Measurements from ENCODE around the gene ATM.

Gene ATM

DNA sequence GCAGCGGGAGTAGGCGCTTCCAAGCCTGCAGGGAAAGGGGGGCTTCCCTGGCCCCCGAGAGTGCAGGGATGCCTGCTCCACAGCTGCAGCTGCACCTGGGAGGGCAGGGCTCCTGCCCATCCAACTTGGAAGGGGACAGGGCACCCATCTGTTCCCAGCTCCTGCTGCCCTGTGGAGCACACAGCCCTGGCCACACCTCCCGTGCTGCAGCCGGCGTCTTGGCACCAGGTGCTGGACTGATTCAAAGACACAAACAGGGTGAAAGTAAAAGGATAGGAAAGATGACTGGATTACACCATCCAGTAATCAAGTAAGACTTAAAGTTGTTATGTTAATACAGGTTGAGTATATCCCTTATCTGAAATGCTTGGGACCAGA, 15.2 kb upstream of the ATM start:
- Histone ChIP-seq H3K36me3 (ENCODE audit: control insufficient read depth in 4 of 4, insufficient read depth in 4 of 4, low read length in 3 of 4) (peaks cover 45 to 85% (median 71%) of the 10 kb centered on the region in 4 experiments), H3K27ac (ENCODE audit: insufficient read depth in 1 of 2, low read depth in 1 of 2, low read length in 2 of 2, poor library complexity in 1 of 2, severe bottlenecking in 2 of 2) (no peak overlapping the region), H3K9me3 (ENCODE audit: control extremely low read depth in 1 of 5, control insufficient read depth in 4 of 5, insufficient read depth in 2 of 5, low read depth in 1 of 5, low read length in 4 of 5) (peaks cover 2 to 58% (median 42%) of the 10 kb centered on the region in 5 experiments), H3K4me3 (ENCODE audit: control insufficient read depth in 1 of 7, extremely low read depth in 1 of 7, insufficient read depth in 4 of 7, low read depth in 2 of 7, low read length in 6 of 7) (no peak overlapping the region), H3K27me3 (replicated peaks in 2 of 5; ENCODE audit: control insufficient read depth in 4 of 5, insufficient read depth in 5 of 5, low read length in 4 of 5) (no peaks in the 10 kb centered on the region), H3K4me1 (ENCODE audit: control extremely low read depth in 1 of 4, control insufficient read depth in 4 of 4, insufficient read depth in 4 of 4, low read length in 3 of 4) (no peaks in the 10 kb centered on the region)
- POLR2A ChIA-PET, result interaction anchor here (1.1 kb wide), 1 partner anchor 12 kb away, joined by 4 read pairs; no protein-coding TSS in a partner anchor
- DNase-seq, result no peak
- WGBS (ENCODE audit: insufficient coverage), result 100% methylated on average over 6 of the region's 6 CpGs
- CTCF ChIA-PET, result interaction anchor here (1.2 kb wide), 1 partner anchor 89 kb away, joined by 3 read pairs; no protein-coding TSS in a partner anchor

GRCh38 chr11:108210441-108210840, 12.4 kb upstream of the ATM start:
- no peaks in the 10 kb centered on the region for H3K4me1 ChIP-seq (ENCODE audit: control extremely low read depth in 1 of 4, control insufficient read depth in 4 of 4, insufficient read depth in 4 of 4, low read length in 3 of 4)
- H3K27ac ChIP-seq (ENCODE audit: insufficient read depth in 1 of 2, low read depth in 1 of 2, low read length in 2 of 2, poor library complexity in 1 of 2, severe bottlenecking in 2 of 2), result no peak overlapping the region
- no peak overlapping the region for H3K4me3 ChIP-seq (ENCODE audit: control insufficient read depth in 1 of 7, extremely low read depth in 1 of 7, insufficient read depth in 4 of 7, low read depth in 2 of 7, low read length in 6 of 7)
- no peak for DNase-seq
- H3K9me3 ChIP-seq (ENCODE audit: control extremely low read depth in 1 of 5, control insufficient read depth in 4 of 5, insufficient read depth in 2 of 5, low read depth in 1 of 5, low read length in 4 of 5), result peaks cover 2 to 41% (median 29%) of the 10 kb centered on the region in 5 experiments
- no peaks in the 10 kb centered on the region for H3K27me3 ChIP-seq (replicated peaks in 2 of 5; ENCODE audit: control insufficient read depth in 4 of 5, insufficient read depth in 5 of 5, low read length in 4 of 5)
- ChIA-PET CTCF (no interaction called here), POLR2A (no interaction called here)
- peaks cover 44 to 73% (median 58%) of the 10 kb centered on the region in 4 experiments for H3K36me3 ChIP-seq (ENCODE audit: control insufficient read depth in 4 of 4, insufficient read depth in 4 of 4, low read length in 3 of 4)
- WGBS (ENCODE audit: insufficient coverage), result no CpG with 5 or more reads among the region's 1 CpG

- WGBS (ENCODE audit: insufficient coverage), result 100% methylated on average over 1 of the region's 2 CpGs
- CTCF ChIA-PET, result no interaction called here
- H3K36me3 ChIP-seq (ENCODE audit: control insufficient read depth in 4 of 4, insufficient read depth in 4 of 4, low read length in 3 of 4), result peaks cover 21 to 46% (median 33%) of the 10 kb centered on the region in 4 experiments
These were observed 9.1 kb upstream of the ATM start for GRCh38 chr11:108213784-108214183.

GRCh38 chr11:108216988-108217387, 5.9 kb upstream of the ATM start:
- 92% methylated on average over 3 of the region's 4 CpGs for WGBS (ENCODE audit: insufficient coverage)
- no peaks in the 10 kb centered on the region for H3K9me3 ChIP-seq (ENCODE audit: control extremely low read depth in 1 of 5, control insufficient read depth in 4 of 5, insufficient read depth in 2 of 5, low read depth in 1 of 5, low read length in 4 of 5)
- H3K4me1 ChIP-seq (ENCODE audit: control extremely low read depth in 1 of 4, control insufficient read depth in 4 of 4, insufficient read depth in 4 of 4, low read length in 3 of 4), result peaks cover 13 to 36% (median 28%) of the 10 kb centered on the region in 4 experiments
- H3K36me3 ChIP-seq (ENCODE audit: control insufficient read depth in 4 of 4, insufficient read depth in 4 of 4, low read length in 3 of 4), result peaks cover 4 to 25% (median 12%) of the 10 kb centered on the region in 4 experiments
- ChIA-PET CTCF (interaction anchor here (0.5 kb wide), 1 partner anchor 119 kb away, joined by 3 read pairs; no protein-coding TSS in a partner anchor), POLR2A (no interaction called here)
- H3K27me3 ChIP-seq (replicated peaks in 2 of 5; ENCODE audit: control insufficient read depth in 4 of 5, insufficient read depth in 5 of 5, low read length in 4 of 5), result no peaks in the 10 kb centered on the region
- no peak overlapping the region for H3K4me3 ChIP-seq (ENCODE audit: control insufficient read depth in 1 of 7, extremely low read depth in 1 of 7, insufficient read depth in 4 of 7, low read depth in 2 of 7, low read length in 6 of 7)
- no peak overlapping the region for H3K27ac ChIP-seq (ENCODE audit: insufficient read depth in 1 of 2, low read depth in 1 of 2, low read length in 2 of 2, poor library complexity in 1 of 2, severe bottlenecking in 2 of 2)
- no peak for DNase-seq

More at GRCh38 chr11:108213784-108214183, 9.1 kb upstream of the ATM start:
- Histone ChIP-seq H3K27me3 (replicated peaks in 2 of 5; ENCODE audit: control insufficient read depth in 4 of 5, insufficient read depth in 5 of 5, low read length in 4 of 5) (no peaks in the 10 kb centered on the region), H3K27ac (ENCODE audit: insufficient read depth in 1 of 2, low read depth in 1 of 2, low read length in 2 of 2, poor library complexity in 1 of 2, severe bottlenecking in 2 of 2) (no peak overlapping the region), H3K9me3 (ENCODE audit: control extremely low read depth in 1 of 5, control insufficient read depth in 4 of 5, insufficient read depth in 2 of 5, low read depth in 1 of 5, low read length in 4 of 5) (peaks cover 2 to 14% (median 4%) of the 10 kb centered on the region in 5 experiments), H3K4me3 (ENCODE audit: control insufficient read depth in 1 of 7, extremely low read depth in 1 of 7, insufficient read depth in 4 of 7, low read depth in 2 of 7, low read length in 6 of 7) (no peak overlapping the region), H3K4me1 (ENCODE audit: control extremely low read depth in 1 of 4, control insufficient read depth in 4 of 4, insufficient read depth in 4 of 4, low read length in 3 of 4) (peaks cover 4 to 6% (median 4%) of the 10 kb centered on the region in 4 experiments)
- DNase-seq, result no peak
- POLR2A ChIA-PET, result no interaction called here

DNA sequence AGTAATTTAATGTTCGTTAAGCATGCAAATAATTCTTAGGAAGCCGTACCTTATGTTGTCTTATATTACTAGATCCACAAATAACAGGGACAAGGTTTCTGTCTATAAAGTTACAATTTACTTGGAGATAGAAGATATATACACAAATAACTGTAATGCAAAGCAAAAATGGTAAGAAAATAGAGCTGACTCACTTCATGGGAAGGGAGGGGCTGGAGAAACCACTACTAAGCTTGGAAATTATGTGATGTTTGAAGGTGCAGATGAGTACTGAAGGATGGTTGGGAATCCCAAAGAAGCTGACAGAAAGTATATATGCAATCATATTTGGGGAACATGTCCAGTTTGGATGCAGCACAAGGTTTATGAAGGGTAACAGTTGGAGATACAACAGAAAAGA, 4.4 kb upstream of the ATM start:
- Histone ChIP-seq H3K4me3 (ENCODE audit: control insufficient read depth in 1 of 7, extremely low read depth in 1 of 7, insufficient read depth in 4 of 7, low read depth in 2 of 7, low read length in 6 of 7) (no peak overlapping the region), H3K27me3 (replicated peaks in 2 of 5; ENCODE audit: control insufficient read depth in 4 of 5, insufficient read depth in 5 of 5, low read length in 4 of 5) (no peaks in the 10 kb centered on the region), H3K27ac (ENCODE audit: insufficient read depth in 1 of 2, low read depth in 1 of 2, low read length in 2 of 2, poor library complexity in 1 of 2, severe bottlenecking in 2 of 2) (no peak overlapping the region), H3K9me3 (ENCODE audit: control extremely low read depth in 1 of 5, control insufficient read depth in 4 of 5, insufficient read depth in 2 of 5, low read depth in 1 of 5, low read length in 4 of 5) (no peaks in the 10 kb centered on the region), H3K36me3 (ENCODE audit: control insufficient read depth in 4 of 4, insufficient read depth in 4 of 4, low read length in 3 of 4) (peaks cover 4 to 20% (median 6%) of the 10 kb centered on the region in 4 experiments), H3K4me1 (ENCODE audit: control extremely low read depth in 1 of 4, control insufficient read depth in 4 of 4, insufficient read depth in 4 of 4, low read length in 3 of 4) (peaks cover 17 to 40% (median 32%) of the 10 kb centered on the region in 4 experiments)
- no CpG with 5 or more reads among the region's 2 CpGs for WGBS (ENCODE audit: insufficient coverage)
- peak in 2 of 3 donors; percentile 27 to 43 for DNase-seq
- ChIA-PET CTCF (interaction anchor here (1.4 kb wide), 1 partner anchor 99 kb away, joined by 3 read pairs; no protein-coding TSS in a partner anchor), POLR2A (interaction anchor here (1.3 kb wide), 1 partner anchor 19 kb away, joined by 3 read pairs; no protein-coding TSS in a partner anchor)

GRCh38 chr11:108218912-108219783, 3.7 kb upstream of the ATM start:
- Histone ChIP-seq H3K4me3 (ENCODE audit: control insufficient read depth in 1 of 7, extremely low read depth in 1 of 7, insufficient read depth in 4 of 7, low read depth in 2 of 7, low read length in 6 of 7) (peak overlapping the region in 3 of 7 experiments; percentile 15 to 22 (median 19)), H3K4me1 (ENCODE audit: control extremely low read depth in 1 of 4, control insufficient read depth in 4 of 4, insufficient read depth in 4 of 4, low read length in 3 of 4) (peaks cover 24 to 47% (median 39%) of the 10 kb centered on the region in 4 experiments), H3K36me3 (ENCODE audit: control insufficient read depth in 4 of 4, insufficient read depth in 4 of 4, low read length in 3 of 4) (peaks cover under 1 to 14% (median 4%) of the 10 kb centered on the region in 4 experiments), H3K9me3 (ENCODE audit: control extremely low read depth in 1 of 5, control insufficient read depth in 4 of 5, insufficient read depth in 2 of 5, low read depth in 1 of 5, low read length in 4 of 5) (no peaks in the 10 kb centered on the region), H3K27me3 (replicated peaks in 2 of 5; ENCODE audit: control insufficient read depth in 4 of 5, insufficient read depth in 5 of 5, low read length in 4 of 5) (no peaks in the 10 kb centered on the region), H3K27ac (ENCODE audit: insufficient read depth in 1 of 2, low read depth in 1 of 2, low read length in 2 of 2, poor library complexity in 1 of 2, severe bottlenecking in 2 of 2) (no peak overlapping the region)
- 63% methylated on average over 7 of the region's 7 CpGs for WGBS (ENCODE audit: insufficient coverage)
- POLR2A ChIA-PET, result interaction anchor here (0.7 to 1.3 kb wide), 2 partner anchors 12 to 20 kb away, joined by 3 to 4 read pairs; no protein-coding TSS in a partner anchor
- DNase-seq, result peak in 1 of 3 donors; percentile 31
- CTCF ChIA-PET, result interaction anchor here (0.7 to 1.4 kb wide), 3 partner anchors 11 to 100 kb away, joined by 3 read pairs; no protein-coding TSS in a partner anchor

Data from common myeloid progenitor, CD34-positive (primary cell).